K562 (cell line): Measurements from ENCODE around the gene MARK3. TPM values are rescaled to one million over a fixed set of nuclear protein-coding genes. Genes with fewer than 3 reads are reported as not detected.

Experiments used
- ATAC-seq: fragments of 200-7000 bp; cut with Tn5 transposase; 3 replicates; pipeline ENCODE4 v1.9.1; 2020; ENCODE audit warnings: moderate library complexity
- BruUV-seq: library from RNA; stranded (reverse); fragments of 400-500 nt; replicated peaks from 2 replicates; lab custom pipeline; 2021; lab: Mats Ljungman, UMichigan
- CTCF ChIA-PET: fragments of 300-600 bp; formaldehyde crosslinking; extraction: SDS; loops from one replicate; lab custom pipeline; 2021; ENCODE audit warnings: low intra/inter-chr PET ratio; lab: Yijun Ruan, JAX
- POLR2A ChIA-PET: fragments of 300-600, 350-650 bp; sonication (Branson Sonifier 250); formaldehyde crosslinking; extraction: SDS; loops from one replicate; lab custom pipeline; 2021; ENCODE audit warnings: antibody characterized with exemption, inconsistent platforms; lab: Yijun Ruan, JAX
- DNase-seq, 4 experiments: peaks; one replicate each; pipeline versions ENCODE4 v3.0.0 to v3.0.0-alpha.2; 2011 to 2018; ENCODE audit warnings: low spot score in 3 of 4, mixed read lengths in 3 of 4; ENCODE audit errors: extremely low read depth in 1 of 4
- FAIRE-seq: peaks from 2 replicates; lab custom pipeline; 2011; peaks lifted over from hg19 to GRCh38; lab: Jason Lieb, UNC
- H2AFZ ChIP-seq: 2 replicates; pipeline ENCODE4 v1.6.0; 2011; ENCODE audit warnings: low read depth, low read length, control low read depth, inconsistent platforms
- H3K27ac ChIP-seq: fragments of 200-600 bp; 3 replicates; pipeline ENCODE4 v1.8.0; 2011; ENCODE audit warnings: low read depth, mild to moderate bottlenecking, control low read depth, inconsistent platforms, low read length, moderate library complexity, mixed read lengths; ENCODE audit errors: extremely low read depth
- H3K27me3 ChIP-seq, 2 experiments: fragments of 300-600 bp in 1 of 2; 2 replicates in 1 of 2; 3 replicates in 1 of 2; pipeline versions ENCODE4 v1.6.0 to v1.8.0; 2011; ENCODE audit warnings: inconsistent platforms in 2 of 2, low read length in 2 of 2, mild to moderate bottlenecking in 1 of 2, mixed read lengths in 1 of 2, moderate library complexity in 1 of 2; ENCODE audit not compliant: control insufficient read depth in 2 of 2, insufficient read depth in 2 of 2
- H3K36me3 ChIP-seq: fragments of 300-600 bp; 3 replicates; pipeline ENCODE4 v1.8.0; 2011; ENCODE audit warnings: mild to moderate bottlenecking, low read length, inconsistent platforms; ENCODE audit not compliant: control insufficient read depth, insufficient read depth
- H3K4me1 ChIP-seq, 2 experiments: fragments of 200-600 bp in 1 of 2; replicated peaks in 1 of 2; 2 replicates in 1 of 2; 3 replicates in 1 of 2; pipeline versions ENCODE4 v1.5.1 to v1.8.0; 2011; ENCODE audit warnings: inconsistent platforms in 2 of 2, low read length in 2 of 2, mild to moderate bottlenecking in 1 of 2, mixed read lengths in 1 of 2, moderate library complexity in 1 of 2; ENCODE audit not compliant: control insufficient read depth in 2 of 2, insufficient read depth in 2 of 2
- H3K4me2 ChIP-seq: 2 replicates; pipeline ENCODE4 v1.6.1; 2011; ENCODE audit warnings: low read length, control low read depth, inconsistent platforms, mixed read lengths; ENCODE audit not compliant: insufficient read depth
- H3K4me3 ChIP-seq: fragments of 200-600 bp; sonication (generic), shearing (Covaris generic); 2 replicates; pipeline ENCODE4 v1.5.1; 2016; ENCODE audit warnings: control low read depth, inconsistent platforms
- H3K79me2 ChIP-seq: fragments of 200-600 bp; 3 replicates; pipeline ENCODE4 v1.8.0; 2011; ENCODE audit warnings: low read length, inconsistent platforms; ENCODE audit not compliant: control insufficient read depth, insufficient read depth
- H3K9ac ChIP-seq, 2 experiments: 2 replicates each; pipeline versions ENCODE4 v1.6.0 to v1.6.1; 2011; ENCODE audit warnings: low read depth in 2 of 2, low read length in 2 of 2, control low read depth in 1 of 2, inconsistent platforms in 1 of 2, mild to moderate bottlenecking in 1 of 2, mixed read lengths in 1 of 2; ENCODE audit not compliant: insufficient read depth in 1 of 2
- H3K9me1 ChIP-seq: one replicate; pipeline ENCODE4 v1.6.0; 2011; ENCODE audit warnings: inconsistent platforms, mild to moderate bottlenecking, low read length, moderate library complexity; ENCODE audit not compliant: control insufficient read depth, insufficient read depth
- H3K9me3 ChIP-seq: replicated peaks from 2 replicates; pipeline ENCODE4 v1.5.1; 2011; ENCODE audit warnings: low read depth, low read length, inconsistent platforms; ENCODE audit not compliant: control insufficient read depth, insufficient read depth
- H4K20me1 ChIP-seq: replicated peaks from 2 replicates; pipeline ENCODE4 v1.6.1; 2011; ENCODE audit warnings: low read length, inconsistent platforms, mixed read lengths; ENCODE audit not compliant: control insufficient read depth, insufficient read depth
- CSDE1 ChIP-seq, 2 experiments: fragments of 450-650 bp; IDR thresholded peaks; 2 replicates each; pipeline ENCODE4 v1.6.1; 2016; ENCODE audit warnings: mild to moderate bottlenecking in 1 of 2
- GTF2E2 ChIP-seq: fragments of 200-800 bp; sonication (Bioruptor generic); IDR thresholded peaks from 2 replicates; pipeline ENCODE4 v1.6.1; 2016; ENCODE audit warnings: missing genetic modification characterization, missing compliant biosample characterization
- HDGF ChIP-seq: fragments of 450-650 bp; IDR thresholded peaks from 2 replicates; pipeline ENCODE4 v1.6.1; 2016
- KDM2B ChIP-seq: fragments of 250-450 bp; sonication (Bioruptor Pico); IDR thresholded peaks from 2 replicates; pipeline ENCODE4 v1.8.0; 2021; ENCODE audit warnings: mild to moderate bottlenecking, moderate library complexity
- L3MBTL2 ChIP-seq: fragments of 450-650 bp; IDR thresholded peaks from 2 replicates; pipeline ENCODE4 v1.6.1; 2016; ENCODE audit warnings: mild to moderate bottlenecking, moderate library complexity
- LCOR ChIP-seq: sonication (generic); formaldehyde crosslinking; IDR thresholded peaks from 2 replicates; pipeline ENCODE4 v1.8.0; 2022; ENCODE audit warnings: mild to moderate bottlenecking, missing genetic modification reagents
- PRPF4 ChIP-seq: fragments of 200-400 bp; formaldehyde crosslinking; IDR thresholded peaks from one replicate; pipeline ENCODE4 v1.6.1; 2017; ENCODE audit warnings: low read length, low read depth, mild to moderate bottlenecking; ENCODE audit not compliant: insufficient read depth, poor library complexity, severe bottlenecking
- RAD21 ChIP-seq, 2 experiments: fragments of 250-450 bp in 1 of 2; fragments of 450-650 bp in 1 of 2; sonication (Bioruptor Pico) in 1 of 2; formaldehyde crosslinking in 1 of 2; IDR thresholded peaks in 1 of 2; conservative IDR thresholded peaks in 1 of 2; 2 replicates each; pipeline versions ENCODE4 v1.4.0 to v1.8.0; 2020 to 2022; ENCODE audit warnings: mild to moderate bottlenecking in 2 of 2, moderate library complexity in 1 of 2
- TFAM ChIP-seq: fragments of 250-450 bp; sonication (Bioruptor Pico); conservative IDR thresholded peaks from 2 replicates; pipeline ENCODE4 v1.5.0; 2021; ENCODE audit warnings: mild to moderate bottlenecking, moderate library complexity
- XRCC4 ChIP-seq: IDR thresholded peaks from one replicate; pipeline ENCODE4 v1.6.1; 2011; ENCODE audit not compliant: insufficient read depth, insufficient read length; ENCODE audit errors: extremely low read depth
- YBX1 ChIP-seq: fragments of 450-650 bp; IDR thresholded peaks from 2 replicates; pipeline ENCODE4 v1.7.1; 2016; ENCODE audit warnings: mild to moderate bottlenecking
- ZNF165 ChIP-seq: fragments of 250-450 bp; sonication (Bioruptor Pico); IDR thresholded peaks from 2 replicates; pipeline ENCODE4 v1.4.0; 2020; ENCODE audit warnings: borderline replicate concordance
- ZNF324 ChIP-seq: fragments of 250-450 bp; sonication (Bioruptor Pico); IDR thresholded peaks from 2 replicates; pipeline ENCODE4 v1.4.0; 2020; ENCODE audit warnings: mild to moderate bottlenecking
- ZNF445 ChIP-seq: fragments of 250-450 bp; sonication (Bioruptor Pico); IDR thresholded peaks from 2 replicates; pipeline ENCODE4 v1.4.0; 2020; ENCODE audit warnings: low read depth, mild to moderate bottlenecking, moderate library complexity
- WGBS: fragments of 100-300 bp; shearing (Covaris generic); methylation state at CpG from one replicate; pipeline ENCODE4 v1.1.6; 2016; ENCODE audit warnings: low coverage, mixed read lengths; ENCODE audit not compliant: insufficient coverage; ENCODE audit errors: missing lambda C conversion rate; 5-methylcytosine and 5-hydroxymethylcytosine counted together
- in situ Hi-C: fragments of 300-500 bp; cut with MboI; formaldehyde crosslinking; loops from 4 replicates; pipeline ENCODE4 v1.15.0; 2018; ENCODE audit warnings: inconsistent platforms, mixed read lengths
- intact Hi-C: fragments of 100-400 bp; cut with micrococcal nuclease; formaldehyde crosslinking; loops from 2 replicates; pipeline ENCODE4 v1.14.2; 2022
- polyA plus RNA-seq, 8 experiments: library from polyadenylated mRNA; depleted of rRNA in 4 of 8; stranded (reverse) in 5 of 8; unstranded in 3 of 8; fragments of >200 nt; fragmentation: Nextera tagmentation in 2 of 8; fragmentation: Illumina TruSeq in 1 of 8; extraction: Ambion mirVana in 2 of 8; extraction: Trizol in 1 of 8; gene quantifications; 2 replicates each; pipeline versions ENCODE4 v1.2.1 to v1.2.3, GENCODE V29; 2011 to 2014; ENCODE audit warnings: inconsistent platforms in 1 of 8, missing spikeins in 1 of 8
- total RNA-seq, 7 experiments: library from RNA; depleted of rRNA in 6 of 7; stranded (reverse); fragments of >200 nt in 6 of 7; fragmentation: Illumina TruSeq in 2 of 7; extraction: Trizol in 2 of 7; gene quantifications; 2 replicates each; pipeline versions ENCODE4 v1.2.1 to v1.2.3, GENCODE V29; 2011 to 2021; ENCODE audit warnings: low replicate concordance in 1 of 7
- TF ChIP-seq, protein P1 (sequence below): fragments of 450-650 bp; formaldehyde crosslinking; IDR thresholded peaks from 2 replicates; pipeline ENCODE4 v1.4.0; 2022; ENCODE audit warnings: mild to moderate bottlenecking, moderate library complexity
- TF ChIP-seq, protein P2 (sequence below): fragments of 450-650 bp; conservative IDR thresholded peaks from 2 replicates; pipeline ENCODE4 v1.6.1; 2016; ENCODE audit warnings: missing genetic modification characterization, low read depth, mild to moderate bottlenecking, missing compliant biosample characterization, moderate library complexity
- TF ChIP-seq, protein P3 (sequence below): fragments of 250-450 bp; sonication (Bioruptor Pico); IDR thresholded peaks from 2 replicates; pipeline ENCODE4 v1.4.0; 2020; ENCODE audit warnings: mild to moderate bottlenecking, moderate library complexity

MARK3 gene
- total and polyA plus RNA-seq, 9 of the 15 experiments (the other 6 are each of a cell fraction or from before 2014, with no cell fraction given), result 10.1 to 68.7 (median 56.3) TPM

DNA sequence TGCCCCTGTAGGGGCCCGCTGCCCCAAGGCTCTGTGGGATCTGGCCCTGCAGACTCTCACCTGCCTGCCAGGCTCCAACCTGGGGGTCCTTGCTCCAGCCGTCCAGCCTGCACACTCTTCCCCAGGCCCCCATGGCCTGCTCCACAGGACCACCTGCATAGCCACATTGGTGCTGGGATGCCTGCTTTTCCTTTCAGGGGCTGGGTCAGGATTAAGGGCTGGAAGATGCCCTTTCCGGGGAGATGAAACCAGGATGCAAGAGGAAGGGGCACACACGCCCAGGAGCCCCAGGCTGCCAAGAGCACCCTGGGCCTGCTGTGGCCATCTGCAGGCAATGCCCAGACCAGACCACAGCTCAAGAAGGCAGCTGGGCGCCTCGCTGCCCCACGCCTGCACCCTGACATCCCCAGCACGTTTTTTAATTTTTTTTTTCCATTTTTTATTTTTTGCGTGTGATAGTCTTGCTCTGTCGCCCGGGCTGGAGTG is 162.3 kb downstream of the MARK3 start (continued):
- TF ChIP-seq ZNF165 (CRISPR knock-in tag) (no peak), YBX1 (no peak)

DNA sequence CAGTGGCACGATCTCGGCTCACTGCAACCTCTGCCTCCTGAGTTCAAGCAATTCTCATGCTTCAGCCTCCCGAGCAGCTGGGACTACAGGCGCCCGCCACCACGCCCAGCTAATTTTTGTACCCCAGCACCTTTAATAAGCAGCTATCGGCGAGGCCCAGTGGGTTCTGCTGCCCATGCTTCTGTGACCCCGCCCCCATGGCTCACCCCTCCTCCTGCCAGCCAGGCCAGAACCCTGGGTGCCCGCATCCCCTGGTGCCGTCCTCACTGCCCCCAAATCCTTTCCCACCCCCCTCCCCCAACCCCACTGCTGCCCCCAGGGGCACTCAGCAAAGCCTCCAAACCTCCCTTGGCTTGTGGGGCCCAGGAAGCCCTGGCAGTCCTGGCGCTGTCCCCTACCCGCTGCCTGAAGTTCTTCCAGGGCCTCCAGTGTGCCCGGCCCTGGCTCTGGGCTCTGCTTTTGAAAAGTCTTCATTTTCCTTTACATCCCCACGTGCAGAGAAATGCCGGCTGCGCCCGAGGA is 162.8 kb downstream of the MARK3 start:
- no peak overlapping the region for H3K4me2 ChIP-seq
- 13% methylated on average over 3 of the region's 18 CpGs for WGBS
- TF ChIP-seq LCOR (CRISPR knock-in tag), result no peak
- TF ChIP-seq, protein P1, sequence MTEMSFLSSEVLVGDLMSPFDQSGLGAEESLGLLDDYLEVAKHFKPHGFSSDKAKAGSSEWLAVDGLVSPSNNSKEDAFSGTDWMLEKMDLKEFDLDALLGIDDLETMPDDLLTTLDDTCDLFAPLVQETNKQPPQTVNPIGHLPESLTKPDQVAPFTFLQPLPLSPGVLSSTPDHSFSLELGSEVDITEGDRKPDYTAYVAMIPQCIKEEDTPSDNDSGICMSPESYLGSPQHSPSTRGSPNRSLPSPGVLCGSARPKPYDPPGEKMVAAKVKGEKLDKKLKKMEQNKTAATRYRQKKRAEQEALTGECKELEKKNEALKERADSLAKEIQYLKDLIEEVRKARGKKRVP (CRISPR knock-in tag), result no peak
- no peak for TF ChIP-seq XRCC4
- no peak for TF ChIP-seq HDGF
- TF ChIP-seq TFAM (CRISPR knock-in tag), result no peak
- TF ChIP-seq ZNF324 (CRISPR knock-in tag), result no peak
- TF ChIP-seq ZNF445 (CRISPR knock-in tag), result no peak
- TF ChIP-seq, protein P2, sequence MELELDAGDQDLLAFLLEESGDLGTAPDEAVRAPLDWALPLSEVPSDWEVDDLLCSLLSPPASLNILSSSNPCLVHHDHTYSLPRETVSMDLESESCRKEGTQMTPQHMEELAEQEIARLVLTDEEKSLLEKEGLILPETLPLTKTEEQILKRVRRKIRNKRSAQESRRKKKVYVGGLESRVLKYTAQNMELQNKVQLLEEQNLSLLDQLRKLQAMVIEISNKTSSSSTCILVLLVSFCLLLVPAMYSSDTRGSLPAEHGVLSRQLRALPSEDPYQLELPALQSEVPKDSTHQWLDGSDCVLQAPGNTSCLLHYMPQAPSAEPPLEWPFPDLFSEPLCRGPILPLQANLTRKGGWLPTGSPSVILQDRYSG, result no peak
- TF ChIP-seq CSDE1 (IDR thresholded peaks at IDR 0.05), result no peak
- TF ChIP-seq, protein P3, sequence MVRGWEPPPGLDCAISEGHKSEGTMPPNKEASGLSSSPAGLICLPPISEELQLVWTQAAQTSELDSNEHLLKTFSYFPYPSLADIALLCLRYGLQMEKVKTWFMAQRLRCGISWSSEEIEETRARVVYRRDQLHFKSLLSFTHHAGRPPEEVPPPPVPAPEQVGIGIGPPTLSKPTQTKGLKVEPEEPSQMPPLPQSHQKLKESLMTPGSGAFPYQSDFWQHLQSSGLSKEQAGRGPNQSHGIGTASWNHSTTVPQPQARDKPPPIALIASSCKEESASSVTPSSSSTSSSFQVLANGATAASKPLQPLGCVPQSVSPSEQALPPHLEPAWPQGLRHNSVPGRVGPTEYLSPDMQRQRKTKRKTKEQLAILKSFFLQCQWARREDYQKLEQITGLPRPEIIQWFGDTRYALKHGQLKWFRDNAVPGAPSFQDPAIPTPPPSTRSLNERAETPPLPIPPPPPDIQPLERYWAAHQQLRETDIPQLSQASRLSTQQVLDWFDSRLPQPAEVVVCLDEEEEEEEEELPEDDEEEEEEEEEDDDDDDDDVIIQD (CRISPR knock-in tag), result no peak
- TF ChIP-seq GTF2E2 (tag), result no peak
- no peak for TF ChIP-seq KDM2B
- TF ChIP-seq L3MBTL2, result no peak
- TF ChIP-seq RAD21 (CRISPR knock-in tag; conservative IDR thresholded peaks at IDR 0.05 in 1 of 2, IDR thresholded peaks at IDR 0.05 in 1 of 2), result no peak
- TF ChIP-seq PRPF4, result no peak
- H3K4me3 ChIP-seq, result no peak overlapping the region
- H3K9me3 ChIP-seq, result no peaks in the 10 kb centered on the region
- H3K36me3 ChIP-seq, result no peaks in the 10 kb centered on the region
- H3K27ac ChIP-seq, result no peak overlapping the region
- H3K9ac ChIP-seq, result no peak overlapping the region
- POLR2A ChIA-PET, result interaction anchor here (0.5 to 0.9 kb wide), 2 partner anchors 14 to 25 kb away, joined by 3 to 4 read pairs; no protein-coding TSS in a partner anchor
- ATAC-seq, result no peak
- FAIRE-seq, result no peak
- peaks cover 0 to 76% of the 10 kb centered on the region in 2 experiments; a peak in 2 of 5 replicates for H3K4me1 ChIP-seq
- BruUV-seq, result no TSS peak
- no peak for DNase-seq
- H3K27me3 ChIP-seq, result no peaks in the 10 kb centered on the region
- intact Hi-C loops (loop anchor here (5.0 to 10.0 kb wide), 2 partner anchors 46 to 473 kb away; no protein-coding TSS in a partner anchor), in situ Hi-C loops (no loop called here)
- no peaks in the 10 kb centered on the region for H3K79me2 ChIP-seq
- no peaks in the 10 kb centered on the region for H3K9me1 ChIP-seq
- no peak overlapping the region for H2AFZ ChIP-seq
- H4K20me1 ChIP-seq, result peaks cover 7% of the 10 kb centered on the region
- CTCF ChIA-PET, result no interaction called here
